Tibial nerve (tissue), 4 donors: ENCODE measurements around the gene GARIN5A. TPM values are rescaled to one million over a fixed set of nuclear protein-coding genes. Genes with fewer than 3 reads are reported as not detected.

Experiments
- DNase-seq, 2 donors: peaks; one replicate each; pipeline ENCODE4 v3.0.0-alpha.2; 2019; ENCODE audit warnings: low spot score in 2 of 2
- H3K27ac ChIP-seq, 4 donors: fragments of 200-600 bp; sonication (generic) in 3 of 4; one replicate each; pipeline ENCODE4 v1.5.1; 2017 to 2019; ENCODE audit warnings: mild to moderate bottlenecking in 1 of 4
- H3K27me3 ChIP-seq, 2 donors: fragments of 200-600 bp; sonication (generic) in 1 of 2; one replicate each; pipeline versions ENCODE4 v1.5.1 to v1.6.0; 2017 to 2019
- H3K36me3 ChIP-seq, 3 donors: fragments of 200-600 bp; sonication (generic); one replicate each; pipeline ENCODE4 v1.5.1; 2018 to 2019
- H3K4me1 ChIP-seq, 4 donors: fragments of 200-600 bp; sonication (generic) in 3 of 4; one replicate each; pipeline ENCODE4 v1.5.1; 2017 to 2019
- H3K4me3 ChIP-seq, 4 donors: fragments of 200-600 bp; sonication (generic) in 3 of 4; one replicate each; pipeline ENCODE4 v1.5.1; 2017 to 2019; ENCODE audit warnings: mild to moderate bottlenecking in 1 of 4, moderate library complexity in 1 of 4
- H3K9me3 ChIP-seq, 4 donors: fragments of 200-600 bp; sonication (generic) in 3 of 4; one replicate each; pipeline ENCODE4 v1.5.1; 2017 to 2019
- EP300 ChIP-seq, 2 donors: sonication (generic); formaldehyde crosslinking; IDR thresholded peaks; one replicate each; pipeline ENCODE4 v1.6.1; 2017; ENCODE audit warnings: antibody characterized with exemption in 2 of 2, mild to moderate bottlenecking in 1 of 2
- POLR2A ChIP-seq, 2 donors: fragments of 450-650 bp; IDR thresholded peaks; one replicate each; pipeline ENCODE4 v1.6.1; 2017; ENCODE audit warnings: antibody characterized with exemption in 2 of 2, mild to moderate bottlenecking in 2 of 2, moderate library complexity in 2 of 2
- WGBS, 2 donors: methylation state at CpG; one replicate each; pipeline ENCODE4 v1.1.5; 2018; 5-methylcytosine and 5-hydroxymethylcytosine counted together
- total RNA-seq, 4 donors: library from RNA; depleted of rRNA; stranded (reverse); fragments of >200 nt; gene quantifications; one replicate each; pipeline ENCODE4 v1.1.0, GENCODE V29; 2016
- TF ChIP-seq, protein P1 (sequence below), 5 experiments: fragments of 200-600 bp in 3 of 5; fragments of 450-650 bp in 2 of 5; sonication (generic) in 3 of 5; IDR thresholded peaks; one replicate each; pipeline ENCODE4 v1.5.1; 2016 to 2019; ENCODE audit warnings: antibody characterized with exemption in 5 of 5, mild to moderate bottlenecking in 3 of 5, moderate library complexity in 2 of 5

Gene GARIN5A
- total RNA-seq, 4 donors from 2014 or later, result not detected

DNA sequence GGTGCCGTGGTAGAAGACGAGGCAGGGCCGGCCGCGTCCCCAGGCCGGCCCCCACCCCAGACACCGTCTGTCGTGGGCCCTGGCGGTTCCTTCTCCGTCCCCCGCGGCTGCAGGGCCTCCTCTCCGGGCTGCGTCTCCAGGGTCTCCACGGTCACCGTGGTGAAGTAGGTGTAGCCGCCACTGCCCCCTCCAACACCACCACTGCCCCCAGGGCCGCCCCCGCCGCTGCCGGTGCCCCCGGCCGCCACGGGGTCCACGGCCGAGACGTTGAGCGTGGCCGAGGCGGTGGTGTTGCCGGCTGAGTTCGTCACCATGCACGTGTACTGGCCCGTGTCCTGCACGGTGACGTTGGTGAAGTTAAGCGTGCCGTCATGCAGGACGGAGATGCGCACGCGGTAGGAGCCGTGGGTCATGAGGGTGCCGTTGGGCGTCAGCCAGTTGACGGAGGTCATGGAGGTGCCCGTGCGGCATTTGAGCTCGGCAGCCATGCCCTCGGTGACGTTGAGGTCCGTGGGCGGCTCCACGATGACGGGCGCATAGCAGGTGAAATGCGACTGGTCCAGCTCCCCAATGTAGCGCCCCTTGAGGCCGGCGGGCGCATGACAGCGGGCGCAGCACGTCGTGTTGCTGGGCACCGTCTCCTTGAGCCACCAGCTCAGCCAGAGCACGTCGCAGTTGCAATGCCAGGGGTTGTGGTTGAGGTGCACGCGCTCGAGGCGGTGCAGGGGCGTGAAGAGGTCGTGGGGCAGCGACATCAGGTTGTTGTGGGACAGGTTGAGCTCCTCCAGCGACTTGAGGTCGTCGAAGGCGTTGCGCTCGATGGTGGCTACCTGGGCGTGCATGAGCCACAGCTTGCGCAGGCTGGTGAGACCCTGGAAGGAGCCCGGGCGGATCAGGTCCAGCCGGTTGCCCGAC is 41.7 kb upstream of the GARIN5A start:
- 95% methylated on average over 67 to 87 of the region's 87 CpGs for WGBS, 2 donors
- H3K4me1 ChIP-seq, result no peaks in the 10 kb centered on the region
- no peak overlapping the region for H3K4me3 ChIP-seq
- H3K27ac ChIP-seq, result no peak overlapping the region
- no peaks in the 10 kb centered on the region for H3K36me3 ChIP-seq
- H3K27me3 ChIP-seq, result no peaks in the 10 kb centered on the region
- TF ChIP-seq EP300 (IDR thresholded peaks at IDR 0.05), result no peak
- TF ChIP-seq POLR2A (IDR thresholded peaks at IDR 0.05), result no peak
- TF ChIP-seq, protein P1, sequence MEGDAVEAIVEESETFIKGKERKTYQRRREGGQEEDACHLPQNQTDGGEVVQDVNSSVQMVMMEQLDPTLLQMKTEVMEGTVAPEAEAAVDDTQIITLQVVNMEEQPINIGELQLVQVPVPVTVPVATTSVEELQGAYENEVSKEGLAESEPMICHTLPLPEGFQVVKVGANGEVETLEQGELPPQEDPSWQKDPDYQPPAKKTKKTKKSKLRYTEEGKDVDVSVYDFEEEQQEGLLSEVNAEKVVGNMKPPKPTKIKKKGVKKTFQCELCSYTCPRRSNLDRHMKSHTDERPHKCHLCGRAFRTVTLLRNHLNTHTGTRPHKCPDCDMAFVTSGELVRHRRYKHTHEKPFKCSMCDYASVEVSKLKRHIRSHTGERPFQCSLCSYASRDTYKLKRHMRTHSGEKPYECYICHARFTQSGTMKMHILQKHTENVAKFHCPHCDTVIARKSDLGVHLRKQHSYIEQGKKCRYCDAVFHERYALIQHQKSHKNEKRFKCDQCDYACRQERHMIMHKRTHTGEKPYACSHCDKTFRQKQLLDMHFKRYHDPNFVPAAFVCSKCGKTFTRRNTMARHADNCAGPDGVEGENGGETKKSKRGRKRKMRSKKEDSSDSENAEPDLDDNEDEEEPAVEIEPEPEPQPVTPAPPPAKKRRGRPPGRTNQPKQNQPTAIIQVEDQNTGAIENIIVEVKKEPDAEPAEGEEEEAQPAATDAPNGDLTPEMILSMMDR (IDR thresholded peaks at IDR 0.05), result no peak
- no peak for DNase-seq
- no peaks in the 10 kb centered on the region for H3K9me3 ChIP-seq

DNA sequence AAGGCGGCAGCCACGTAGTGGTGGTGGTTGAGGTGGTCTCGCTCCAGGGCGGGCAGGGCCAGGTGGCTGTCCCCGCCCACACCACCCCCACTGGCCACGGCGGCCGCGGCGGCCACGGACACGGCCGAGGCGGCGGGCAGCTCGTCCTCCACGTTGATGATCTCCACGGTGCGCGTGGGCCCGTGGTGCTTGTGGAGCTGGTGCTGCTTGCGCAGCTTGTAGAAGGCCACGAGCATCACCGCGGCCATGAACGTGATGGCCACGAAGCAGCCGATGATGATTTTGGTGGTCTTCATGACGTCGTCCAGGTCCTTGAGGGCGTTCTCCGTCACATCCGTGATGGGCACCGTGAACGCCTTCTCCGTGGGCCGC is 41.0 kb upstream of the GARIN5A start:
- Histone ChIP-seq H3K4me3 (no peak overlapping the region), H3K36me3 (no peaks in the 10 kb centered on the region), H3K27me3 (no peaks in the 10 kb centered on the region), H3K4me1 (peaks cover 0 to 5% (median 0%) of the 10 kb centered on the region in 4 donors), H3K27ac (no peak overlapping the region), H3K9me3 (no peaks in the 10 kb centered on the region)
- TF ChIP-seq, protein P1 (IDR thresholded peaks at IDR 0.05), result no peak
- TF ChIP-seq EP300 (IDR thresholded peaks at IDR 0.05), result no peak
- TF ChIP-seq POLR2A (IDR thresholded peaks at IDR 0.05), result no peak
- 95 to 97% methylated on average over 36 to 37 of the region's 37 CpGs for WGBS, 2 donors
- no peak for DNase-seq

DNA sequence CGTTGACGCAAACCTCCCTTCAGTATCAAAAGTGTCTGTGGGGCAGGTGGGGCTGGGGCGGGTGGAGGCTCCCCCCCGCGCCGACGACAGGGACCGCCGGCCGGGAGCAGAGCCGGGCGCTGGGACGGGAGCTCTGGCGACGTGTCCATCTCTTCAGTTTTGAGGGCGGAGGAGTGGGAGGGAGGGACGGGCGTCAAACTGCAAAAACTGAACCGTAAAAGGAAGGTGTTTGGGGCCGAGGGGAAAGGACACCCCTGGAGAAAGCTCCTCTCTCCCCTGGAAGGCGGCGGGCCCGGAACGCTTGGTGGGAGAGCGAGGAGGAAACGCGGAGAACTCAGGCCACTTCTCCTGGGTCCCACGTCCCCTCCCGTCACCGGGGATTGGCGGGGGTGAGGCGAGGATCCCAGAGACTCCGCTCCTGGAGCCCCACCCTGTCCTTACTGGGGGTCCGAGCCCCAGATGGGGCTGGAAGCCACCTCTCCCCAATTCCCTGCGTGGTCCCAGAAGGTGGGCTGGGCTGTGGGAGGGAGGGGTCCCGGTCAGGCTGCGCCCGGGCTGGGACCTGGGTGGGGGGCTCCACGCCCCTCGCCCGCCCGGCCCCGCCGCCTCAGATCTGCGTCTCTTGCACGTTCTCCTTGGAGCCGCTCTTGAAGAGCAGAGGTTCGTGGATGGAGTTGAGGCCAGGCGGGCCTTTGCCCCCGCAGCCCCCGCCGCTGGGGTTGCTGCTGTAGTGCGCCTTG is 40.5 kb upstream of the GARIN5A start:
- Histone ChIP-seq H3K27me3 (no peaks in the 10 kb centered on the region), H3K4me3 (no peak overlapping the region), H3K9me3 (no peaks in the 10 kb centered on the region), H3K27ac (no peak overlapping the region), H3K4me1 (peaks cover 0 to 8% (median 0%) of the 10 kb centered on the region in 4 donors), H3K36me3 (no peaks in the 10 kb centered on the region)
- TF ChIP-seq, protein P1 (IDR thresholded peaks at IDR 0.05), result no peak
- TF ChIP-seq EP300 (IDR thresholded peaks at IDR 0.05) (no peak), POLR2A (IDR thresholded peaks at IDR 0.05) (no peak)
- WGBS, 2 donors, result 79% methylated on average over 52 to 53 of the region's 53 CpGs
- no peak for DNase-seq

DNA sequence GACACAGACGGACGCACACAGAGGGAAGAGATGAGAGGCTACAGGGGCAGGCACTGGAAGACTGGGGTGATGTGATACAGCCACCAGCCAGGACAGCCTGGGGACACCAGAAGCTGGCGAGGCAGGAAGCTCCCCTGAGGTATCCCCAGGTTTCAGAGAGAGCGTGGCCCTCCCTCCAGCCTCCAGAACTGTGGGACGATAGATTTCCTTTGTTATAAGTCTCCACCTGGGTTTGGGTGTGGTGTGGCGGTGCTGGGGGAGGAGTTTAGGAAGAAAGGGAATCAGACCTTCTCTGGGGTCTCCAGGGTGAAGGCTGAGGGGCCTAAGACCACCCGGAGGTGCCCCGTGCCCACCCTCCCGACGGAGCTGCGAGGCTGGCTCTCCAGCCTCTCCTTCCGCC is 39.8 kb upstream of the GARIN5A start:
- Histone ChIP-seq H3K36me3 (no peaks in the 10 kb centered on the region), H3K27ac (no peak overlapping the region), H3K27me3 (no peaks in the 10 kb centered on the region), H3K9me3 (no peaks in the 10 kb centered on the region), H3K4me3 (no peak overlapping the region), H3K4me1 (peaks cover 0 to 14% (median 1%) of the 10 kb centered on the region in 4 donors)
- DNase-seq, result no peak
- no peak for TF ChIP-seq POLR2A (IDR thresholded peaks at IDR 0.05)
- TF ChIP-seq, protein P1 (IDR thresholded peaks at IDR 0.05), result no peak
- no peak for TF ChIP-seq EP300 (IDR thresholded peaks at IDR 0.05)
- WGBS, 2 donors, result 63 to 69% methylated on average over 12 of the region's 12 CpGs

DNA sequence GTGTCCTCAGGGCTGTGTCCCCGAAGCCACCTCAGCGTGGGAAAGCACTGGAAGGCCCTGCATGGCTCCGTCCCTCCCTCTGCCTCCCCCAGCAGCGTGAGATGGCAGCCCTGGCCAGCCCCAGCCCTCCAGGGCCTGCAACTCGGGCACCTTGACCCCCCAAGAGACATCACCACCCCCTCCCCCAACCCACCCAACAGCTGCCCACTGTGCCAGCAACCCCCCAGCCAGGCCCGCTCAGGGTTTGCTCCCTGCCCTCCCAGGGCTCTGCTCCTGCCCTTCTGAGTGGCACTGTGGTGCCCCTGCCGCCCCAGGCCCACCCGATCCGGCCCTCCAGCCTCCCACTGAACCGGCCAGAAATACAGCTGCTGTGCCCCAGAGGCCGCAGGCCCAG is 38.5 kb upstream of the GARIN5A start:
- Histone ChIP-seq H3K4me1 (peaks cover 0 to 23% (median 7%) of the 10 kb centered on the region in 4 donors), H3K4me3 (no peak overlapping the region), H3K36me3 (no peaks in the 10 kb centered on the region), H3K27ac (no peak overlapping the region), H3K9me3 (no peaks in the 10 kb centered on the region), H3K27me3 (no peaks in the 10 kb centered on the region)
- no peak for DNase-seq
- WGBS, 2 donors, result 69 to 80% methylated on average over 7 to 10 of the region's 11 CpGs
- TF ChIP-seq POLR2A (IDR thresholded peaks at IDR 0.05) (no peak), EP300 (IDR thresholded peaks at IDR 0.05) (no peak)
- TF ChIP-seq, protein P1 (IDR thresholded peaks at IDR 0.05), result no peak
